Limb (tissue), 2 donors: ENCODE data around the gene ENG.

Experiments used
- DNase-seq, 2 donors: peaks; one replicate each; pipeline ENCODE4 v3.0.0-alpha.2; 2016; ENCODE audit errors: extremely low spot score in 2 of 2

The ENG gene

GRCh38 chr9:127815512-127816361 is 38.7 kb downstream of the ENG start:
- DNase-seq, result no peak

- no peak for DNase-seq
These were observed 39.6 kb downstream of the ENG start for GRCh38 chr9:127814619-127815511.

- no peak for DNase-seq
These were observed 40.7 kb downstream of the ENG start for GRCh38 chr9:127813686-127814226.

- DNase-seq, result no peak
These were observed 41.4 kb downstream of the ENG start for GRCh38 chr9:127812936-127813675.

GRCh38 chr9:127812011-127812410 is 42.4 kb downstream of the ENG start:
- DNase-seq, result no peak

GRCh38 chr9:127810378-127811187 is 43.9 kb downstream of the ENG start:
- no peak for DNase-seq

GRCh38 chr9:127809540-127810377 is 44.7 kb downstream of the ENG start:
- DNase-seq, result peak in 1 of 2 donors; percentile 76

- no peak for DNase-seq
These were observed 45.4 kb downstream of the ENG start for GRCh38 chr9:127809002-127809539.

GRCh38 chr9:127808347-127809001 is 46.0 kb downstream of the ENG start:
- DNase-seq, result no peak

GRCh38 chr9:127806871-127807270 is 47.6 kb downstream of the ENG start:
- DNase-seq, result no peak

- DNase-seq, result no peak
These were observed 48.8 kb downstream of the ENG start for GRCh38 chr9:127805620-127806019.

GRCh38 chr9:127803507-127804352 is 50.7 kb downstream of the ENG start:
- no peak for DNase-seq

GRCh38 chr9:127802576-127803443 is 51.6 kb downstream of the ENG start, which contains the start of gene FPGS:
FPGS (plus strand) TSS chr9:127802882; CDS start chr9:127802925, 43 bp downstream.
- peak; percentile 88 to 91 for DNase-seq

GRCh38 chr9:127801955-127802575 is 52.4 kb downstream of the ENG start:
- DNase-seq, result no peak

GRCh38 chr9:127796852-127797370 is 57.5 kb downstream of the ENG start:
- DNase-seq, result no peak

- no peak for DNase-seq
These were observed 58.1 kb downstream of the ENG start for GRCh38 chr9:127796225-127796813.
